OCI-LY1 (cell line): ENCODE data around the gene UBAP1L.

Source experiments
- EZH2 ChIP-seq: fragments of 200-600 bp; sonication (generic), shearing (Covaris generic); IDR thresholded peaks from 2 replicates; pipeline ENCODE4 v1.8.0; 2017; ENCODE audit warnings: borderline replicate concordance, mixed run types, mild to moderate bottlenecking, antibody characterized with exemption, low read length, moderate library complexity, mixed read lengths
- TF ChIP-seq, protein P1 (sequence below): fragments of 200-600 bp; sonication (generic), shearing (Covaris generic); IDR thresholded peaks from 2 replicates; pipeline ENCODE4 v1.5.1; 2017; ENCODE audit warnings: mild to moderate bottlenecking, antibody characterized with exemption, low read length, moderate library complexity, mixed read lengths

GRCh38 chr15:65095011-65095746 lies 19.8 kb downstream of the UBAP1L start:
- TF ChIP-seq, protein P1, sequence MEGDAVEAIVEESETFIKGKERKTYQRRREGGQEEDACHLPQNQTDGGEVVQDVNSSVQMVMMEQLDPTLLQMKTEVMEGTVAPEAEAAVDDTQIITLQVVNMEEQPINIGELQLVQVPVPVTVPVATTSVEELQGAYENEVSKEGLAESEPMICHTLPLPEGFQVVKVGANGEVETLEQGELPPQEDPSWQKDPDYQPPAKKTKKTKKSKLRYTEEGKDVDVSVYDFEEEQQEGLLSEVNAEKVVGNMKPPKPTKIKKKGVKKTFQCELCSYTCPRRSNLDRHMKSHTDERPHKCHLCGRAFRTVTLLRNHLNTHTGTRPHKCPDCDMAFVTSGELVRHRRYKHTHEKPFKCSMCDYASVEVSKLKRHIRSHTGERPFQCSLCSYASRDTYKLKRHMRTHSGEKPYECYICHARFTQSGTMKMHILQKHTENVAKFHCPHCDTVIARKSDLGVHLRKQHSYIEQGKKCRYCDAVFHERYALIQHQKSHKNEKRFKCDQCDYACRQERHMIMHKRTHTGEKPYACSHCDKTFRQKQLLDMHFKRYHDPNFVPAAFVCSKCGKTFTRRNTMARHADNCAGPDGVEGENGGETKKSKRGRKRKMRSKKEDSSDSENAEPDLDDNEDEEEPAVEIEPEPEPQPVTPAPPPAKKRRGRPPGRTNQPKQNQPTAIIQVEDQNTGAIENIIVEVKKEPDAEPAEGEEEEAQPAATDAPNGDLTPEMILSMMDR, result no peak
- no peak for TF ChIP-seq EZH2
